NCI-H1417 treated with DMSO at 0.1 percent for 48 hours (cell line): ENCODE data around the gene DIS3L2.
"Not testable (repeated sequence)": the region's sequence is repeated elsewhere in the genome, so short reads cannot be mapped to it uniquely, and the experiment has no call there.

ENCODE experiments used
- DNase-seq: peaks from one replicate; lab custom pipeline; 2025; lab: John Stamatoyannopoulos, UW

DIS3L2 gene

DNA sequence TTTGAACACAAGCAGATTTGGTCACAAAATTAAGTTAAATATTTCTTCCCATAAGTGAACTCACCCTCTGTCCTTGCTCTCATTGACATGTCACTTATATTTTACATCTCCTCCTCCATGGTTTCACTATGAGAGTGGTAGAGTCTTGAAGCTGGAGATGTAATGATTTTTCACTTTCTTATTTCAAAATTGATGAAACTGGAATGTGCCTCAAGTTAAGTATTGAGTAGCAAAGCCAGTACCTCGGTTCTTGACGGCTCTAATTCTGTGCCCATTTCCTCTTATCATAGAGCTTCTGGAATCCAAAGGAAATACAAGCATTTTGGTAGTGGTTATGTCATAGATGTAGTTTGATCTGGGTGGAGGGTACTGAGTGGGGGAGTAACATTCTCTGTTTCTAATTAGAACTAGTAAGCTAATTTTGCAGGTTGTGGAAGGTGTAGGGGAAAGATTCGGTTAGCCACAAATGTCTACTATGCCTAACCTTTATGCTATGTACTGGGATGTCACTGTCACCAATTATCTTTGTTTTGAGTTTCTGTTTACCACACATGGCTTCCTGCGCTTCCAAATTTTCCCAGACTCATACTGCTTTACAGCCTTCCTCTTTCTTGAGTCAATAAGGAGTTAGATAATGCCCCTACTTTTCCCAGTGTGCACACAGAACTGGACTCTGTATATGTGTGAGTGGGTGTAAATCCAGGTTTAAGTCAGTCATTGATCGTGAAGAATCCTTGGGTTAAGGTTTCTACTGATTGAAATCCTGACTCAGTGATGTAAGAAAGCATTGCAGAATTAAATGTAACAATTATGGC lies 96.8 kb downstream of the DIS3L2 start:
- DNase-seq: no peak

DNA sequence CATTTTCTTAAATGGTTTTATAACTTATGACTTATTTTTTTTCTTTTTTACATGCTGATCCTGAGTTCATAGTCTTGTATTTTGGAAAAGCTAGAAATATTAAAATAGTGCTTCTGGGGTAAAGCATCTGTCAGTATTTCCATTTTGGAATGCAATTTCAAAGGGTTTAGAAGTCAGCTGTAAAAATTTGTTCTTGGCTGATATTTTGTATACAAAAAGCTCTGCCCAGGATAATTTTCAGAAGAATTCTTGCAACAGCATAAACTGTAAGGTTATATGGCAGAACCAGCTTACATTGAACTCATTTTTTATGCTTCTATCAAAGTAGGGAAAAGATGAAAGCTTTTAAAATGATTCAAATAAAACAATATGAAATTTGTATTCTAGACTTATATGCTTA lies 97.4 kb downstream of the DIS3L2 start:
- no peak for DNase-seq

DNA sequence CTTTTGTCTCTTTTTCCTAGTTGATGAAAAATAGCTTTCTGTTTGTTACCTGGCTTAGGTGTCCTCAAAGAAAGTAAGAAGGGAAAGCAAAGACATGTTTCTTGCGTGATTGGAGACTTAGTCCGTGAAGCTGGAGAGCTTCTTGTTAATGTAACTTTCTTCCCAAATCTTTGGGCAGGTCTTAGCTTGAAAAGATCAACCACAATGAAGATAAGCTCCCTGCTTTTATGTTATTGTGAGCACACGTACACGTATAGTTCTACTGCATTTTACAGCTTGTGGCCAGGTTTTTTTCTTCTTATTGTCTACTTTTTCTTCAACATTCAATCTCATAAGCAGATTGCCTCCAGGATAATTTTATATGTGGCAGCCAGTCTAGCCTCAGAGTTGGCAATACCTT lies 99.8 kb downstream of the DIS3L2 start:
- no peak for DNase-seq

DNA sequence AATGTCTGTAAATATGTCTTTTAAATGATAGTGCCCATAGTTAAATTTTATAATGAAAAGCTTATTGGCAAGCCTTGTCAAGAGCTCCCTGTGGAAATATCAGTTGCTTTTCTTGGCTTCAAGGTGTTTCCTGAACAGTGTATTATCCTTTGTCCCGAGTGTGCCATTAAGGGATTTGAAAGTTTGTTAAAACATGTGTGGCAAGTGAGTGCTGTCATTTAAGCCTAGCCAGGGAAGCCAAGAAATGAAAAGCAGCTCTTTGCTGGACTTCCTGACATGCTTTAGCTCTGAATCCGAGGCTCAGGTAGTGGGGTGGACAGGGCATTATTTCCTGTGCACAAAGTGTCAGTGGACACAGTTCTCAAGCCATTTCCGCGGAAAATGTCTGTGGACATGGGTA lies 111.5 kb downstream of the DIS3L2 start:
- DNase-seq: no peak

DNA sequence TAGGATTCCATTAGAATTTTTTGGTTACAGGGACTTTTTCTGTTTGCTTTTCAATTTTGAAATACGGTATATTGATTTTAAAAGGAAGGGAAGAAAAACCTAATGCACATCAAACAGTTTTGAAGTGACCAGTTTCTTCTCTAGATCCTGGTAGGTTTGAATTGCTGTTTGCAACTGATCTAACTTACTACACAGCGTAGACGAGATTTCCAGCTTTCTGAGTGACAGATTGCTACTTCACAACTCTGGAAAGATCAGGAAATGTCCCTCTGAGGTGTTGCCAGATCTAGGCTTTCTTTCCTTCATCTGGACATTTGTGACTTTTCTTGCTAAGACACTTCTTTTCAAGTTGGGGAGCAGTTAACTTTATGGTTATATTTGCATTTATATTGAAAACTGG lies 112.2 kb downstream of the DIS3L2 start:
- no peak for DNase-seq

DNA sequence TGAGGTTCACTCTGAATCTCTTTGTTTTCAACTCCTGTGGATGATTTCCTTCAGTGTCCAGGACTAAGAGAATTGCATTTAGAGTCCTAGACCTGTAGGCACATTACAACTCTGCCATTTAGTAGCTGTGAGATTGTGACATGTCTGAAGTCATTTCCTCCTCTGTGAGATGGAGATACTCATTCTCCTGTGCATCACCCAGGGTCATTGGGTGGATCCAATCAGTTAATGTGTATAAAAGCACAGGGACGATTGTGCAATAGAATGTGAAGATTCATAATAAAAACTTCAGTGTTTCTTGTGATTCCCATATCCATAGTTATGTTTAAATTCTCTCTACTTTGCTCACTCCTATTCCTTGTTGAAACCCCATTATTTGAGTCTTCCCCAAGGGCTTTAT lies 113.6 kb downstream of the DIS3L2 start:
- DNase-seq: no peak

DNA sequence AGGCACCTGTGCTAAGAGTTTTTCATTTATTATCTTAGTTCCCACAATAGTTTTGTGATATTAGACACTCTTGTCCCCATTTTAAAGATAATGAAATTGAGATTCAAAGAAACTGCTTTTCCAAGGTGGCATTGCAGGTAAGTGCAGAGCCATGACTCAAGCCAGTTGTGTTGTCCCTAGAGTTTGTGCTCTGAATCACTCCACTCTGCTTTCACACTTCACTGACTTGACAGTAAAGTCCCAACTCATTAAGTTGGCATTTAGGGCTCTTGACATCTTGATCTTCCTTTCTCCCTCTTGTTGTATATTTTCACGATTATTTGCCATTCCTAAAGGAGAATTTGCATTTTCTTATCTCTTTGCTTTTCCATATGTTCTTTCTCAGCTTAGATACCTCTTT lies 114.3 kb downstream of the DIS3L2 start:
- no peak for DNase-seq

DNA sequence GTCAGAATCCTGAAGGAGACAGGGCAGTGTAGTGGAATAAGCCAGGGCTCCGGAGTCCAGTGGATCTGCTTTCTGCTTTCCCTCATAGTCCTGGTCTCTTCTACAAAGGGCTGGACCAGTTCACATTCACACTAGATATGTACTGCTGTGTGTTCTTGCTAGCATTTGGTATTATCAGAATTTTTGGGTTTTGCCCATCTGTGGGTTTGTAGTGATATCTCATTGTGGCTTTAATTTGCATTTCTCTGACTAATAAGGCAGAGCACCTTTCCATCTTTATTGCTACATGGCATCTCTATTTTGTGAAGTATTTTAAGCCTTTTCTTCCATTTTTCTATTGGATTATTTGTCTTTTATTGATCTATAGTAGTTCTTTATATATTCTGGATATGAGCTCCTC lies 114.8 kb downstream of the DIS3L2 start:
- no peak for DNase-seq

DNA sequence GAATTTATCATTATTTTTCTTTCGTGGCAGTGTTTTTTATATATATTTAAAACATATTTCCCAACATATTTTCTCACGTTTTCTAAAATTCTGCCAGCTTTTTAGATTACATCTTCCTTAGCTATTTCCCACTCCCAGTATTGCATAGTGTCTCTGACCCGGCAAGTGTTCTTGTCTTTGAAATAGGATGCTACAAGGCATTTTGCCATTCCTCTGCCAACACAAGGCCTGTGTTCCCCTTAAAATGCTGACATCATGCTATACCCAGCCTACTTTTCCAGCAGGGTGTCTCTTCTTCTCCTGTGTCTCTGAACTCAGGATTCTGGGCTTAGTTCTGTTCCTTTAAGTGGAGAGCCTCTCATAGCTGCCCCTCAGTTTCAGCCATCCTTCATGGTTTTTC lies 115.2 kb downstream of the DIS3L2 start:
- no peak for DNase-seq

DNA sequence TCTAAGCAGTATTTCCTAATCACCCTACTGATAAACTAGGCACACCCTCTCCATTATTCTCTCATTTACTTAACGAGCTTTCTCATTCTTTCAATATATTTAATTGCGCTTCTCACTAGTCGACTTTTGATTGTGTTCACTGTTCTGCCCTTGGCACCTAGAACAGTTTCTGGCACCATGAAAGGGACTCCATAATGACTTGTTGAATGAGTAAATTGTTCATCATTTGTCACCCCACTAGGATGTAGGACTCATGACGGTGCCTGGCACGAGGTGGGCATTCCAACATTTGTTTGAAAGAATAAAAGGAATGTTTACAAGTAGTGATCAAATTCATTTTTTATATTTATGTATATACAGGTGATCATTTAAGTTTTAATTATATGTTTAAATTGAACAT lies 123.7 kb downstream of the DIS3L2 start:
- DNase-seq: no peak

DNA sequence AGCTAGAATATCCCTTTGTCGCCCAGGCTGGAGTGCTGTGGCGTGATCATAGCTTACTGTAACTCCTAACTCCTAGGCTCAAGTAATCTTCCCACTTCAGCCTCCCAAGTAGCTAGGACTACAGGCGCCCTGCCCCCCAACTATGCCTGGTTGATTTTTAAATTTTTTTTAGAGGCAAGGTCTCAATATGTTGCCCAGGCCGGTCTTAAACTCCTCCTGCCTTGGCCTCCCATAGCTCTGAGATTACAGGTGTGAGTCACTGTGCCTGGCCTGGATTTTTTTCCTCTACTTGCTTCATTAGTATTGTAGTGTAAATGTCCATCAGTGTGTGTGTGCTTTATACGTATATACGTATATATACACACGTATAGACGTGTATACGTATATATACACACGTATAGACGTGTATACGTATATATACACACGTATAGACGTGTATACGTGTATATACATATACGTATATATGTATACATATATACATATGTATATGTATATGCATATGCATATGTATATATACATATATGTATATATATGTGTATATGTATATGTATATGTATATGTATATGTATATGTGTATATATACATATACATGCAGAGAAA lies 124.4 kb downstream of the DIS3L2 start:
- no peak for DNase-seq

DNA sequence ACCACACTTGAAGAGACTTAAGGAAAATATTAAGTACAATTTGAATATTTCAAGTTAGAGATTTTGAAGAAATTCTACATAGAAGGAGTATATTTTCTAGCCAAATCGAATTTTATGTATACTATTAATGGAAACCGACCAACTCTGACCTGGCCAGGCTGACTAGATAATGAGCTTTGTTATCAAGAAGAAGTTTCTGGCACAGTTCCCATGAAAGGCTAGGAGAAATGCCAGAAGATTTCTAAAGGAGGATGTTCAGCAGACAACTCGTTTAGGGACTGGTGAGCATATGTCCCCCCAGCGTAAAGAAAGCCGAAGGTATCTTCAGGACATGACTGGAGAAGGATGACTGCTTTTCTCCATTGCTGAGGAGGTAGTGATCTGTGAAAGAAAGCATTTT lies 127.3 kb downstream of the DIS3L2 start:
- DNase-seq: no peak

DNA sequence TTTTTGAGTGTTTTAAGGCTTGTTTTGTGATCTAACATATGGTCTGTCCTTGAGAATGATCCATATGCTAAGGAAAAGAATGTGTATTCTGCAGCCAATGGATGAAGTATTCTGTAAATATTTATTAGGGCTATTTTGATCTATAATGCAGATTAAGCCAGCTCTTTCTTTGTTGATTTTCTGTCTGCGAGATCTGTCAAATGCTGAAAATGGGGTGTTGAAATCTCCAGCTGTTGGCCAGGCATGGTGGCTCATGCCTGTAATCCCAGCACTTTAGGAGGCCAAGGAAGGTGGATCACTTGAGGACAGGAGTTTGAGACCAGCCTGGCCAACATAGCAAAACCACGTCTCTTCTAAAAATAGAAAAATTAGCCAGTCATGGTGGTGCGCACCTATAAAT lies 132.7 kb downstream of the DIS3L2 start:
- DNase-seq: no peak

DNA sequence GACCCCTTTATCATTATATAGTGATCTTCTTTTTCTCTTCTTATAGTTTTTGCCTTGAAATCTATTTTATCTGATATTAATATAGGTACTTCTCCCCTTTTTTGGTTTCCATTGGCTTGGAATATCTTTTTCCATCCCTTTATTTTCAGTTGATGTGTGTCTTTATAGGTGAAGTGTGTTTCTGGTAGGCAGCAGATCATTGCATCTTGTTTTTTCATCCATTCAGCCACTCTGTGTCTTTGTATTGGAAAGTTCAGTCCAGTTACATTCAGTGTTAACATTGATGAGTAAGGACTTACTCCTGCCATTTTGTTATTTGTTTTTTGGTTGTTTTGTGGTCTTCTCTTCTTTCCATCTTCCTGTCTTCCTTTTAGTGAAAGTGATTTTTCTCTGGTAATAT lies 133.4 kb downstream of the DIS3L2 start:
- no peak for DNase-seq

DNA sequence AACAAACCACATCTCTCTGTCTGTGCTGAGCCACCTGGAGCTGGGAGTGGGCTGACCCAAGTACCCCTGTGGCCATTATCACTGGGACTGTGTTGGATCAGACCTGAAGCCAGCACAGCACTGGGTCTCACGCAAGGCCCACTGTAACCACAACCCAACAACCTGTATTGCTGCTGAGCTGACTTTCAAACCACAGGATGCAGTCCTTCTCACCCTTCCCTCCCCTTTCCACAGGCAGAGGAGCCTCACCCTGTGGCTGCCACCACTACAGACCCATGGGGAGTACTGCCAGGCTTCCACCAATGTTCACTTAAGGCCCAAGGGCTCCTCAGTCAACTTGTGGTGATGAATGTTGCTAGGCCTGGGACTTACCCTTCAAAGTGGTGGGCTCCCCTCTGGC lies 135.7 kb downstream of the DIS3L2 start:
- no peak for DNase-seq

DNA sequence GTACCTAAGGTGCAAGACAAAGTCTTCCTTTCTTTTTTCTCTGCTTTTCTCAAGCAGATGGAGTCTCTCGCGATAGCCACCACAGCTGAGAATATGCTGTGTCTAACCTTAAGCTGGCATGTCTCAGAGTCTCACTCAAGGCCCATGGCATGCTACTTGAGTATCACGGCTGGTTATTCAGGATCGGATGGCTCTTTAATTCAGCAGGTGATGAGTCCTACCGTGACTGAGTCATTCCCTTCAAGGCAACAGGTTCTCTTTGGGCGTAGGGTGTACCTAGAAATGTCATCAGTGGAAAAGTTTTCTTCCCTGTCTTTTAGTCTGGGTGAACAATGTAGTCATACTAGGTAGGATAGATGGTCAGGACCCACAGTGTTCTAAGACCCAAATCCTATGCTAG lies 136.2 kb downstream of the DIS3L2 start:
- DNase-seq: no peak

DNA sequence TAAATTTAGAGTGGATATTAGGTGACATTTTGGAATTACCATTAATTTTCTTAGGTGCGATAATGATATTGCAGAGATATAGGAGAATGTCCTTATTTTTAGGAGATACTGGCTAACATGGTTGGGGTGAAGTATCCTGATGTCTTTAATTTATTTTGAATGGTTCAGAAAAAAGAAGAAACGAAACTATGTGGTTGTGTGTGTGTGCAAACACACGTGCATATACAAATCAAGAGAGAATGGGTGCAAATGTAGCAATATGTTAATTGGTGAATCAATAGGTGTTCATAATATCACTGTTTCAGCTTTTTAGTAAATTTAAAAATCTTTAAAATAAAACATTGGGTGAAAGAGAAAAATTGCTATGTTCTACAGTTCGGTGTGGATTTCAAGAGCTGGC lies 140.9 kb downstream of the DIS3L2 start:
- no peak for DNase-seq

DNA sequence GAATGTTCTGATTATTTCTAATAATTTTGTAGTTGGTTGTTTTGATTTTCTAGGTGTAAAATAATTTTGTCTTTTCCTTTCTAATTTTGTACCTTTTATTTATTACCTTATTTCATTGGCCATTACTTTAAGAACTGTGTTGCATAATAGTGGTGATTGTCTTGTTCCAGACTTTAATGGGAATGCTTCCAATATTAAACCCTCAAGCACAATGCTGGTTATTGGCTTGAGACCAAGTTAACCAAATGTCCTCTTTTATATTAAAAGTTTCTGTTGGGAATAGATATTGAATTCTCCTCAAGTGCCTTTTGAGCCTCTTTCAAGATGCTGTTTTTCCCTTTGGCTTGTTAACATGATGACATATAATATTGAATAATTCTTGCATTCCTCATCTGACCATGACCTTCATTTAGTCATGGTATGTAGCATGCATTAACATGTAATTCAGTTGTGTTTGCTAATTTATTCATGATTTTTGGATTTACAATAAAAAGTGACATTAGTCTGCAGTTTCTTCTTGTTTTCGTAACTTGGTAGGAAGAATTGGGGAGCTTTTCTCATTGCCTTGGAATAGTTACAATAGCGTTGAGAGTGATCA lies 141.7 kb downstream of the DIS3L2 start:
- no peak for DNase-seq

DNA sequence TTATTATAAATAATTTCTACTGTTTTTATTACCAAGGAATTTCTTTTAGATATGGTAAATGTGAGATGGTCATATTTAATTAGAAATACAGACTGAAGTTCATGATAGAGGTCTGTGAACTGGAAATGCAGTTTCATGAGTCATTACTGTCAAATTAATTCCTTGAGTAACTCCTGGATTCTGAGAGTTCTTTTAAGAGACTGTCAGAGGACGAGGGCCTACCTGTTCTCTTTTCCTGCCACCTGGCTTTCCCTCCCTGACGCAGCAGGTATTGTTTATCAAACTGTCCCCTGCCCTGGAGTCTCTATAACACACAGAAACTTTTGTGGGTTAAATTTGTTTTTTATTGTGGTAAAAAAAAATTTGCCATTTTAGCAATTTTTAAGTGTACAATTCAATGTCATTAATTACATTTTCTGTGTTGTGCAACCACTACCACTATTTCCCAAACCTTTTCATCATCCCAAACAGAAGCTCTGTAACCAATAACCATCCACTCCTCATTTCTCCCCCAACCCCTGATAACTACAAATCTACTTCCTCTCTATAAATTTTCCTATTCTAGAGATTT lies 142.6 kb downstream of the DIS3L2 start:
- DNase-seq: no peak

DNA sequence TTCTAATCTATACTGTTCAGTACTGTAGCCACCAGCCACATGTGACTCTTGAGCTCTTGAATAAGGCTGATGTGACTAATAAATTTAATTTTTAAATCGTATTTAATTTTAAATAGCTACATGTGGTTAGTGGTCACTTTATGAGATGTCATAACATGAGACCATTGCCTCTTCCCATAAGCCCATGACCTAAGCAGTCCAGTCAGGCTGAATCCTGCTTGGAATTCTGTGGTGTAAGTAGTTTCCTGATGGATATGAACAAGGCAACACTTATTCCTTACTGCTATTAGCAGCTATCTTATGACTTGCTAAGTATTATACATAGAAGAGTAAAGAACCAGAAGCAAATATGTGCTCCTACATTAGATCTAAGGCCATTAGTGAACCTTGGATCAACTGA lies 150.0 kb downstream of the DIS3L2 start:
- no peak for DNase-seq

DNA sequence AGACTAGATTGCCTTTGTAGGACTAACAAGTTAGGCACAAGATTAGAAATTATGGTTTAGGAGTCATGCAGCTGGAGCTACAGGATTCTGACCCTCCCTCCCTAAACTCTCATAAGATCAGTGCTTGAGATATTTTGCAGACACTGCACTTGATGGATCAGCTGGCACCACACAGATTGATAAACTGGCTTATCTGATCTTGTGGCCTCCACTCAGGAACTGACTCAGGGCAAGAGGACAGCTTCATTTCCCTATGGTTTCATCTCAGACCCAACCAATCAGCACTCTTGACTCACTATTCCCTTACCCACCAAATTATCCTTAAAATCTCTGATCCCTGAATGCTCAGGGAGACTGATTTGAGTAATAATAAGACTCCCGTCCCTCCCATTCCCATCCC lies 152.3 kb downstream of the DIS3L2 start:
- no peak for DNase-seq

DNA sequence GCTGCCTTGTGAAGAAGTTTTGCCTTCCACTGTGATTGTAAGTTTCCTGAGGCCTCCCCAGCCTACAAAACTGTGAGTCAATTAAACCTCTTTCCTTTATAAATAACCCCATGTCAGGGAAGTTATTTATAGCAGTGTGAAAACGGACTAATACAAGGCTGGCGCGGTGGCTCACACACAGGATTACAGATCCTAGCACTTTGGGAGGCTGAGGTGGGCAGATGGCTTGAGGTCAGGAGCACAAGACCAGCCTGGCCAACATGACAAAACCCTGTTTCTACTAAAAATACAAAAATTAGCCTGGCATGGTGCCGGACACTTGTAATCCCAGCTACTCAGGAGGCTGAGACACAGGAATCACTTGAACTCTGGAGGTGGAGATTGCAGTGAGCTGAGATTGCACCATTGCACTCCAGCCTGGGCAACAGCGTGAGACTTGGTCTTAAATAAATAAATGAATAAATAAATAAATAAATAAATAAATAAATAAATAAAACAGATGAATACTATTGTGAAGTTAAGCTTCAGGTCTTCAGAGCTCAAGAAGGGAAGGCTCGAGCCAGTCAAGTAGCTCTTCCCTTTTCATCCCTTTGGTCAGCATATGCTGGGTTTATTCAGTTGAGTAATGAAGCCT lies 154.3 kb downstream of the DIS3L2 start:
- not testable (repeated sequence) for DNase-seq

DNA sequence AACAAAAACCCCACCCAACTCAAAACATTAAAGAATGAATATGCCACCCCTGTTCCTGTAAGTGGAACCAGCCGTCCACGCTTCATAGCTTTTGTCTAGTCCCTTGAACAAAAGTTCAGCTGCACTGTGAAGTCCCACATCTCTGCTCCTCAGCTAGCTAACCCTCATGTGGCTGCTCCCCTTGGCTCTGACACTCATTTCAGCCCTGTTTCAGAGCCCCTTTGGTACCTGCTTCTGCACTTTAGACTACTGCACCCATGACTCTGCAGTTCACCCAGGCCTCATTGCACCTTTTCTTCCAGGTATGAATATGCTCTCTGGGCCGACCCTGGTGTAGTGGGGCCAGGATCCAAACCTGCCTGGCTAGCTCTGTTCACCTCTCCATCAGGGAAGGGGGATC lies 155.3 kb downstream of the DIS3L2 start:
- DNase-seq: no peak
